Activated T-helper 17 cell treated with anti-CD3 and anti-CD28 coated beads, Interleukin-2, amount 50 U/mL, for 72 hours (primary cell): ENCODE results near the gene RIOK1. TPM values are rescaled to one million over a fixed set of nuclear protein-coding genes. Genes with fewer than 3 reads are reported as not detected.

Experiments
- total RNA-seq, 2 donors: library from RNA; stranded (reverse); gene quantifications; one replicate each; pipeline ENCODE4 v1.2.3, GENCODE V29; 2022

RIOK1 gene
- total RNA-seq, 2 donors from 2014 or later = 23.4 to 48.9 TPM

Other genes with a start within 250 kb of the RIOK1 start
- 100 to 1,000 TPM; 101 to 157 TPM for gene SSR1, start 76.6 kb upstream of the RIOK1 start, total RNA-seq
- under 1 TPM; 0.16 to 0.30 TPM for gene CAGE1, start 66 bp upstream of the RIOK1 start, total RNA-seq
- gene DSP, start 151.9 kb downstream of the RIOK1 start, total RNA-seq = under 1 TPM in 1 of 2 donors, not detected in 1; 0.05 TPM
- gene SNRNP48, start 200.4 kb downstream of the RIOK1 start, total RNA-seq = 10 to 100 TPM; 16.9 to 17.7 TPM